WTC11 (cell line): Measurements from ENCODE around the gene FOXO3. TPM values are rescaled to one million over a fixed set of nuclear protein-coding genes. Genes with fewer than 3 reads are reported as not detected.

Experiments
- ATAC-seq: fragments of 200-7000 bp; cut with Tn5 transposase; 2 replicates; pipeline ENCODE4 v1.10.0; 2021; ENCODE audit warnings: mild to moderate bottlenecking, moderate library complexity
- CTCF ChIA-PET: fragments of 300-600 bp; sonication (Branson Sonifier 250); formaldehyde crosslinking; loops from one replicate; lab custom pipeline; 2021; ENCODE audit warnings: antibody characterized with exemption; lab: Charles Lee
- POLR2A ChIA-PET: fragments of 350-600 bp; sonication (Branson Sonifier 250); formaldehyde crosslinking; loops from one replicate; lab custom pipeline; 2021; ENCODE audit warnings: antibody characterized with exemption; lab: Charles Lee
- DNase-seq: peaks from one replicate; pipeline ENCODE4 v3.0.0; 2021; ENCODE audit warnings: low spot score
- H3K27ac Mint-ChIP-seq: 2 replicates; pipeline ENCODE4 v1.8.0; 2021; ENCODE audit warnings: mixed read lengths
- H3K27me3 Mint-ChIP-seq: 2 replicates; pipeline ENCODE4 v1.8.0; 2021; ENCODE audit warnings: low read depth, mild to moderate bottlenecking, moderate library complexity, mixed read lengths
- H3K36me3 Mint-ChIP-seq: 2 replicates; pipeline ENCODE4 v1.8.0; 2021; ENCODE audit warnings: mixed read lengths
- H3K4me1 Mint-ChIP-seq: 2 replicates; pipeline ENCODE4 v1.8.0; 2022; ENCODE audit warnings: mixed read lengths
- H3K4me3 Mint-ChIP-seq: 2 replicates; pipeline ENCODE4 v1.8.0; 2021; ENCODE audit warnings: mild to moderate bottlenecking, moderate library complexity, mixed read lengths
- H3K9me3 Mint-ChIP-seq: 2 replicates; pipeline ENCODE4 v1.8.0; 2021; ENCODE audit warnings: mixed read lengths
- AFF4 ChIP-seq: sonication (generic); formaldehyde crosslinking; IDR thresholded peaks from 2 replicates; pipeline ENCODE4 v1.8.1; 2023; ENCODE audit warnings: mild to moderate bottlenecking, missing genetic modification reagents, borderline replicate concordance
- ARID4B ChIP-seq: sonication (generic); formaldehyde crosslinking; IDR thresholded peaks from 2 replicates; pipeline ENCODE4 v1.8.0; 2023; ENCODE audit warnings: missing genetic modification reagents, mild to moderate bottlenecking, borderline replicate concordance
- ATF1 ChIP-seq: sonication (generic); formaldehyde crosslinking; IDR thresholded peaks from 2 replicates; pipeline ENCODE4 v1.8.1; 2023; ENCODE audit warnings: mild to moderate bottlenecking, moderate library complexity, missing genetic modification reagents
- GTF2I ChIP-seq: fragments of 250-450 bp; sonication (Bioruptor Pico); conservative IDR thresholded peaks from 2 replicates; pipeline ENCODE4 v1.4.0; 2021; ENCODE audit warnings: mild to moderate bottlenecking
- IRF2 ChIP-seq: sonication (generic); formaldehyde crosslinking; IDR thresholded peaks from 2 replicates; pipeline ENCODE4 v1.8.0; 2022; ENCODE audit warnings: low read depth, missing genetic modification reagents, borderline replicate concordance
- NR2C2 ChIP-seq: sonication (generic); formaldehyde crosslinking; IDR thresholded peaks from 2 replicates; pipeline ENCODE4 v1.8.0; 2022; ENCODE audit warnings: mild to moderate bottlenecking, missing genetic modification reagents
- NR3C1 ChIP-seq: sonication (generic); formaldehyde crosslinking; conservative IDR thresholded peaks from 2 replicates; pipeline ENCODE4 v1.8.1; 2023; ENCODE audit warnings: low read depth, mild to moderate bottlenecking, missing genetic modification reagents
- OVOL2 ChIP-seq: fragments of 250-450 bp; sonication (Bioruptor Pico); IDR thresholded peaks from 2 replicates; pipeline ENCODE4 v1.9.0; 2021; ENCODE audit warnings: mild to moderate bottlenecking, borderline replicate concordance
- SMAD4 ChIP-seq: sonication (generic); formaldehyde crosslinking; IDR thresholded peaks from 2 replicates; pipeline ENCODE4 v1.8.0; 2022; ENCODE audit warnings: mild to moderate bottlenecking, missing genetic modification reagents
- ZNF138 ChIP-seq: sonication (generic); formaldehyde crosslinking; conservative IDR thresholded peaks from 2 replicates; pipeline ENCODE4 v1.8.1; 2022; ENCODE audit warnings: mild to moderate bottlenecking, moderate library complexity, missing genetic modification reagents
- ZNF219 ChIP-seq: sonication (generic); formaldehyde crosslinking; IDR thresholded peaks from 2 replicates; pipeline ENCODE4 v1.8.0; 2023; ENCODE audit warnings: missing genetic modification reagents, mild to moderate bottlenecking, borderline replicate concordance
- total RNA-seq: library from RNA; stranded (reverse); gene quantifications from 3 replicates; pipeline ENCODE4 v1.2.3, GENCODE V29; 2021
- TF ChIP-seq, protein P1 (sequence below): sonication (generic); formaldehyde crosslinking; IDR thresholded peaks from 2 replicates; pipeline ENCODE4 v1.8.1; 2023; ENCODE audit warnings: mild to moderate bottlenecking, missing genetic modification reagents
- TF ChIP-seq, protein P2 (sequence below): fragments of 200-600 bp; IDR thresholded peaks from 2 replicates; pipeline ENCODE4 v1.8.0; 2022; ENCODE audit warnings: antibody characterized with exemption
- TF ChIP-seq, protein P3 (sequence below): sonication (generic); formaldehyde crosslinking; IDR thresholded peaks from 2 replicates; pipeline ENCODE4 v1.8.0; 2022; ENCODE audit warnings: mild to moderate bottlenecking, missing genetic modification reagents
- TF ChIP-seq, protein P4 (sequence below): fragments of 250-450 bp; sonication (Bioruptor Pico); IDR thresholded peaks from 2 replicates; pipeline ENCODE4 v1.9.0; 2021; ENCODE audit warnings: moderate library complexity, mild to moderate bottlenecking, inconsistent platforms, borderline replicate concordance
- TF ChIP-seq, protein P5 (sequence below): sonication (generic); formaldehyde crosslinking; conservative IDR thresholded peaks from 2 replicates; pipeline ENCODE4 v1.8.1; 2023; ENCODE audit warnings: mild to moderate bottlenecking, low read depth, missing genetic modification reagents, moderate library complexity

FOXO3 gene
- total RNA-seq, 1 experiment from 2014 or later: 15.6 TPM

- no peak for TF ChIP-seq ARID4B
- no peak for TF ChIP-seq ATF1 (CRISPR knock-in tag)
- TF ChIP-seq NR2C2 (CRISPR knock-in tag): no peak
- no peak for TF ChIP-seq SMAD4 (CRISPR knock-in tag)
Observed at GRCh38 chr6:108699290-108700041, 138.7 kb downstream of the FOXO3 start (continued).

- peaks cover 28% of the 10 kb centered on the region for H3K36me3 Mint-ChIP-seq
- H3K4me3 Mint-ChIP-seq: no peak overlapping the region
- peaks cover 35% of the 10 kb centered on the region for H3K9me3 Mint-ChIP-seq
- ChIA-PET POLR2A (no interaction called here), CTCF (no interaction called here)
- peaks cover 26% of the 10 kb centered on the region for H3K4me1 Mint-ChIP-seq
- H3K27me3 Mint-ChIP-seq: no peaks in the 10 kb centered on the region
- no peak for DNase-seq
- H3K27ac Mint-ChIP-seq: no peak overlapping the region
- TF ChIP-seq OVOL2 (CRISPR knock-in tag) (no peak), ZNF138 (CRISPR knock-in tag) (no peak), IRF2 (CRISPR knock-in tag) (no peak)
- TF ChIP-seq, protein P1, sequence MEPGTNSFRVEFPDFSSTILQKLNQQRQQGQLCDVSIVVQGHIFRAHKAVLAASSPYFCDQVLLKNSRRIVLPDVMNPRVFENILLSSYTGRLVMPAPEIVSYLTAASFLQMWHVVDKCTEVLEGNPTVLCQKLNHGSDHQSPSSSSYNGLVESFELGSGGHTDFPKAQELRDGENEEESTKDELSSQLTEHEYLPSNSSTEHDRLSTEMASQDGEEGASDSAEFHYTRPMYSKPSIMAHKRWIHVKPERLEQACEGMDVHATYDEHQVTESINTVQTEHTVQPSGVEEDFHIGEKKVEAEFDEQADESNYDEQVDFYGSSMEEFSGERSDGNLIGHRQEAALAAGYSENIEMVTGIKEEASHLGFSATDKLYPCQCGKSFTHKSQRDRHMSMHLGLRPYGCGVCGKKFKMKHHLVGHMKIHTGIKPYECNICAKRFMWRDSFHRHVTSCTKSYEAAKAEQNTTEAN (CRISPR knock-in tag): no peak
- TF ChIP-seq, protein P2, sequence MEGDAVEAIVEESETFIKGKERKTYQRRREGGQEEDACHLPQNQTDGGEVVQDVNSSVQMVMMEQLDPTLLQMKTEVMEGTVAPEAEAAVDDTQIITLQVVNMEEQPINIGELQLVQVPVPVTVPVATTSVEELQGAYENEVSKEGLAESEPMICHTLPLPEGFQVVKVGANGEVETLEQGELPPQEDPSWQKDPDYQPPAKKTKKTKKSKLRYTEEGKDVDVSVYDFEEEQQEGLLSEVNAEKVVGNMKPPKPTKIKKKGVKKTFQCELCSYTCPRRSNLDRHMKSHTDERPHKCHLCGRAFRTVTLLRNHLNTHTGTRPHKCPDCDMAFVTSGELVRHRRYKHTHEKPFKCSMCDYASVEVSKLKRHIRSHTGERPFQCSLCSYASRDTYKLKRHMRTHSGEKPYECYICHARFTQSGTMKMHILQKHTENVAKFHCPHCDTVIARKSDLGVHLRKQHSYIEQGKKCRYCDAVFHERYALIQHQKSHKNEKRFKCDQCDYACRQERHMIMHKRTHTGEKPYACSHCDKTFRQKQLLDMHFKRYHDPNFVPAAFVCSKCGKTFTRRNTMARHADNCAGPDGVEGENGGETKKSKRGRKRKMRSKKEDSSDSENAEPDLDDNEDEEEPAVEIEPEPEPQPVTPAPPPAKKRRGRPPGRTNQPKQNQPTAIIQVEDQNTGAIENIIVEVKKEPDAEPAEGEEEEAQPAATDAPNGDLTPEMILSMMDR: no peak
- TF ChIP-seq, all 79 proteins: peak for 0
- ATAC-seq: no peak
Observed at GRCh38 chr6:108702106-108702851, 141.6 kb downstream of the FOXO3 start.

DNA sequence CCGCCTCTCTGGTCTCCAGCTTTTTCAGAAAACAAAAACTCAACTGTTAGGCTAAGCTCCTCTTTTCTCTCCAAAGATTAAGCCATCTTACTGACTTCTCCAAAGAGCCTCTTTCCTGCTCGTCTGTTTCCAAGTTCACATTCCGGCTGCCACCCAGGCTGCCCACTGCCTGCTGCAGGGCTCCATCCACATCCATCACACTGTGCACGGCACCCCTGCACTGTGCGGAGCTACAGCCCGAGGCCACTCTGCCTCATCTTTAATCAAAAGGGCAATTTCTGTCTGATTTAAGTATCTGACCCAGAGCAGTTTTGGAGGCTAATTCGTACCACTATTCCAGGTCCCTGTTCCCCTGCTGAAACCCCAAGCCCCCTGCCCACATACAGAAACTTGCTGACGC is 145.9 kb downstream of the FOXO3 start:
- peaks cover 15% of the 10 kb centered on the region for H3K36me3 Mint-ChIP-seq
- ATAC-seq: no peak
- peaks cover 20% of the 10 kb centered on the region for H3K9me3 Mint-ChIP-seq
- H3K27me3 Mint-ChIP-seq: no peaks in the 10 kb centered on the region
- peaks cover 16% of the 10 kb centered on the region for H3K4me1 Mint-ChIP-seq
- H3K27ac Mint-ChIP-seq: no peak overlapping the region
- no peak for DNase-seq
- no peak overlapping the region for H3K4me3 Mint-ChIP-seq
- CTCF ChIA-PET: no interaction called here
- POLR2A ChIA-PET: no interaction called here
- no peak for TF ChIP-seq ZNF219 (CRISPR knock-in tag)
- no peak for TF ChIP-seq AFF4 (CRISPR knock-in tag)
- TF ChIP-seq, protein P3, sequence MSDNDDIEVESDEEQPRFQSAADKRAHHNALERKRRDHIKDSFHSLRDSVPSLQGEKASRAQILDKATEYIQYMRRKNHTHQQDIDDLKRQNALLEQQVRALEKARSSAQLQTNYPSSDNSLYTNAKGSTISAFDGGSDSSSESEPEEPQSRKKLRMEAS: no peak
- TF ChIP-seq GTF2I: no peak
- TF ChIP-seq, protein P4, sequence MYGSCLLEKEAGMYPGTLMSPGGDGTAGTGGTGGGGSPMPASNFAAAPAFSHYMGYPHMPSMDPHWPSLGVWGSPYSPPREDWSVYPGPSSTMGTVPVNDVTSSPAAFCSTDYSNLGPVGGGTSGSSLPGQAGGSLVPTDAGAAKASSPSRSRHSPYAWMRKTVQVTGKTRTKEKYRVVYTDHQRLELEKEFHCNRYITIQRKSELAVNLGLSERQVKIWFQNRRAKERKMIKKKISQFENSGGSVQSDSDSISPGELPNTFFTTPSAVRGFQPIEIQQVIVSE: no peak
- TF ChIP-seq, protein P5, sequence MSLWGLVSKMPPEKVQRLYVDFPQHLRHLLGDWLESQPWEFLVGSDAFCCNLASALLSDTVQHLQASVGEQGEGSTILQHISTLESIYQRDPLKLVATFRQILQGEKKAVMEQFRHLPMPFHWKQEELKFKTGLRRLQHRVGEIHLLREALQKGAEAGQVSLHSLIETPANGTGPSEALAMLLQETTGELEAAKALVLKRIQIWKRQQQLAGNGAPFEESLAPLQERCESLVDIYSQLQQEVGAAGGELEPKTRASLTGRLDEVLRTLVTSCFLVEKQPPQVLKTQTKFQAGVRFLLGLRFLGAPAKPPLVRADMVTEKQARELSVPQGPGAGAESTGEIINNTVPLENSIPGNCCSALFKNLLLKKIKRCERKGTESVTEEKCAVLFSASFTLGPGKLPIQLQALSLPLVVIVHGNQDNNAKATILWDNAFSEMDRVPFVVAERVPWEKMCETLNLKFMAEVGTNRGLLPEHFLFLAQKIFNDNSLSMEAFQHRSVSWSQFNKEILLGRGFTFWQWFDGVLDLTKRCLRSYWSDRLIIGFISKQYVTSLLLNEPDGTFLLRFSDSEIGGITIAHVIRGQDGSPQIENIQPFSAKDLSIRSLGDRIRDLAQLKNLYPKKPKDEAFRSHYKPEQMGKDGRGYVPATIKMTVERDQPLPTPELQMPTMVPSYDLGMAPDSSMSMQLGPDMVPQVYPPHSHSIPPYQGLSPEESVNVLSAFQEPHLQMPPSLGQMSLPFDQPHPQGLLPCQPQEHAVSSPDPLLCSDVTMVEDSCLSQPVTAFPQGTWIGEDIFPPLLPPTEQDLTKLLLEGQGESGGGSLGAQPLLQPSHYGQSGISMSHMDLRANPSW (CRISPR knock-in tag): no peak
- TF ChIP-seq NR3C1: no peak
